ENCODE data around the gene ADPRS. TPM values are rescaled to one million over a fixed set of nuclear protein-coding genes. Genes with fewer than 3 reads are reported as not detected.
A peak's percentile ranks its signal among the peaks of the same experiment; 100 is the strongest.

The ADPRS gene
- polyA plus RNA-seq, 1 experiment, result 46.4 TPM

GRCh38 chr1:36108314-36108713, 19.6 kb downstream of the ADPRS start:
- Histone ChIP-seq H3K27me3 (ENCODE audit: control insufficient read depth, insufficient read depth, low read length) (no peaks in the 10 kb centered on the region), H3K4me3 (ENCODE audit: low read depth, low read length) (no peak overlapping the region), H3K36me3 (ENCODE audit: control insufficient read depth, insufficient read depth, low read length) (peaks cover 1% of the 10 kb centered on the region; the same call in 1 of the 2 replicates)
- no peak for TF ChIP-seq CTCF (IDR thresholded peaks at IDR 0.05; ENCODE audit: insufficient read depth, low read depth, low read length)
- ChIA-PET CTCF (interaction anchor here (1.2 to 17.9 kb wide), 4 partner anchors 9 to 79 kb away, joined by 3 to 382 read pairs (median 6); no protein-coding TSS in a partner anchor), POLR2A (no interaction called here)
- peak; percentile 71 for DNase-seq (ENCODE audit: low read depth)

GRCh38 chr1:36109041-36109679, 20.5 kb downstream of the ADPRS start:
- POLR2A ChIA-PET, result no interaction called here
- Histone ChIP-seq H3K27me3 (ENCODE audit: control insufficient read depth, insufficient read depth, low read length) (no peaks in the 10 kb centered on the region), H3K36me3 (ENCODE audit: control insufficient read depth, insufficient read depth, low read length) (peaks cover 1% of the 10 kb centered on the region; the same call in 1 of the 2 replicates), H3K4me3 (ENCODE audit: low read depth, low read length) (no peak overlapping the region)
- no peak for DNase-seq (ENCODE audit: low read depth)
- no peak for TF ChIP-seq CTCF (IDR thresholded peaks at IDR 0.05; ENCODE audit: insufficient read depth, low read depth, low read length)
- CTCF ChIA-PET, result interaction anchor here (1.3 to 17.9 kb wide), 2 partner anchors 9 to 24 kb away, joined by 4 to 382 read pairs; no protein-coding TSS in a partner anchor

- POLR2A ChIA-PET, result interaction anchor here (0.6 kb wide), 1 partner anchor 21 kb away, joined by 7 read pairs; no protein-coding TSS in a partner anchor
These were observed 22.5 kb downstream of the ADPRS start for GRCh38 chr1:36111151-36111550.

GRCh38 chr1:36112823-36113222, 24.1 kb downstream of the ADPRS start:
- H3K4me3 ChIP-seq (ENCODE audit: low read depth, low read length), result no peak overlapping the region
- no peak for TF ChIP-seq CTCF (IDR thresholded peaks at IDR 0.05; ENCODE audit: insufficient read depth, low read depth, low read length)
- H3K27me3 ChIP-seq (ENCODE audit: control insufficient read depth, insufficient read depth, low read length), result no peaks in the 10 kb centered on the region
- no peak for DNase-seq (ENCODE audit: low read depth)
- H3K36me3 ChIP-seq (ENCODE audit: control insufficient read depth, insufficient read depth, low read length), result peaks cover 1% of the 10 kb centered on the region; the same call in 1 of the 2 replicates
- ChIA-PET POLR2A (no interaction called here), CTCF (interaction anchor here (0.5 to 1.0 kb wide), 2 partner anchors 16 to 143 kb away, joined by 3 read pairs; no protein-coding TSS in a partner anchor)

More at GRCh38 chr1:36111151-36111550, 22.5 kb downstream of the ADPRS start:
- Histone ChIP-seq H3K36me3 (ENCODE audit: control insufficient read depth, insufficient read depth, low read length) (peaks cover 1% of the 10 kb centered on the region; the same call in 1 of the 2 replicates), H3K27me3 (ENCODE audit: control insufficient read depth, insufficient read depth, low read length) (no peaks in the 10 kb centered on the region), H3K4me3 (ENCODE audit: low read depth, low read length) (no peak overlapping the region)
- TF ChIP-seq CTCF (IDR thresholded peaks at IDR 0.05; ENCODE audit: insufficient read depth, low read depth, low read length), result no peak
- DNase-seq (ENCODE audit: low read depth), result no peak
- CTCF ChIA-PET, result interaction anchor here (0.6 to 17.9 kb wide), 4 partner anchors 9 to 39 kb away, joined by 3 to 382 read pairs (median 4); no protein-coding TSS in a partner anchor

GRCh38 chr1:36114371-36114770, 25.7 kb downstream of the ADPRS start:
- POLR2A ChIA-PET, result no interaction called here
- H3K36me3 ChIP-seq (ENCODE audit: control insufficient read depth, insufficient read depth, low read length), result peaks cover 1% of the 10 kb centered on the region; the same call in 1 of the 2 replicates
- DNase-seq (ENCODE audit: low read depth), result no peak
- TF ChIP-seq CTCF (IDR thresholded peaks at IDR 0.05; ENCODE audit: insufficient read depth, low read depth, low read length), result no peak
- no peaks in the 10 kb centered on the region for H3K27me3 ChIP-seq (ENCODE audit: control insufficient read depth, insufficient read depth, low read length)
- no peak overlapping the region for H3K4me3 ChIP-seq (ENCODE audit: low read depth, low read length)
- CTCF ChIA-PET, result interaction anchor here (1.1 to 6.9 kb wide), 3 partner anchors 14 to 305 kb away, joined by 3 to 71 read pairs (median 6); no protein-coding TSS in a partner anchor

Measured in BJ (cell line).